IPS-15b (cell line): ENCODE results near the gene JAML.

Source experiments
- H3K27me3 ChIP-seq: one replicate; pipeline ENCODE4 v1.6.1; 2013; ENCODE audit warnings: low read length; ENCODE audit not compliant: control insufficient read depth, insufficient read depth
- H3K36me3 ChIP-seq: one replicate; pipeline ENCODE4 v1.6.1; 2013; ENCODE audit warnings: low read length; ENCODE audit not compliant: control insufficient read depth, insufficient read depth
- H3K4me1 ChIP-seq: one replicate; pipeline ENCODE4 v1.6.1; 2013; ENCODE audit warnings: mild to moderate bottlenecking, low read length; ENCODE audit not compliant: control insufficient read depth, insufficient read depth
- H3K4me3 ChIP-seq: one replicate; pipeline ENCODE4 v1.5.1; 2013; ENCODE audit warnings: low read depth, low read length
- H3K9ac ChIP-seq: one replicate; pipeline ENCODE4 v1.6.1; 2013; ENCODE audit warnings: low read depth, mild to moderate bottlenecking, low read length
- H3K9me3 ChIP-seq: one replicate; pipeline ENCODE4 v1.6.1; 2013; ENCODE audit warnings: mild to moderate bottlenecking, low read length; ENCODE audit not compliant: control insufficient read depth, insufficient read depth

JAML gene

GRCh38 chr11:118168316-118168715, 56.5 kb downstream of the JAML start:
- Histone ChIP-seq H3K9me3 (no peaks in the 10 kb centered on the region), H3K9ac (no peak overlapping the region), H3K36me3 (no peaks in the 10 kb centered on the region), H3K4me1 (peaks cover 10% of the 10 kb centered on the region), H3K27me3 (peaks cover 88% of the 10 kb centered on the region), H3K4me3 (no peak overlapping the region)

- no peaks in the 10 kb centered on the region for H3K36me3 ChIP-seq
- H3K27me3 ChIP-seq, result peaks cover 88% of the 10 kb centered on the region
- no peak overlapping the region for H3K9ac ChIP-seq
- H3K9me3 ChIP-seq, result no peaks in the 10 kb centered on the region
- H3K4me3 ChIP-seq, result no peak overlapping the region
- peaks cover 10% of the 10 kb centered on the region for H3K4me1 ChIP-seq
Measured at GRCh38 chr11:118167906-118168305, 56.9 kb downstream of the JAML start.

- Histone ChIP-seq H3K36me3 (no peaks in the 10 kb centered on the region), H3K27me3 (peaks cover 88% of the 10 kb centered on the region)
Measured at GRCh38 chr11:118167253-118167652, 57.6 kb downstream of the JAML start.

GRCh38 chr11:118166641-118167040, 58.2 kb downstream of the JAML start:
- H3K9me3 ChIP-seq, result no peaks in the 10 kb centered on the region

More at GRCh38 chr11:118167253-118167652, 57.6 kb downstream of the JAML start:
- peaks cover 10% of the 10 kb centered on the region for H3K4me1 ChIP-seq
- no peak overlapping the region for H3K9ac ChIP-seq
- no peak overlapping the region for H3K4me3 ChIP-seq
- H3K9me3 ChIP-seq, result no peaks in the 10 kb centered on the region

GRCh38 chr11:118164885-118165284, 59.9 kb downstream of the JAML start:
- no peaks in the 10 kb centered on the region for H3K36me3 ChIP-seq
- no peaks in the 10 kb centered on the region for H3K9me3 ChIP-seq
- no peak overlapping the region for H3K9ac ChIP-seq
- peaks cover 6% of the 10 kb centered on the region for H3K4me1 ChIP-seq
- peaks cover 88% of the 10 kb centered on the region for H3K27me3 ChIP-seq
- H3K4me3 ChIP-seq, result no peak overlapping the region

More at GRCh38 chr11:118166641-118167040, 58.2 kb downstream of the JAML start:
- Histone ChIP-seq H3K4me1 (peaks cover 10% of the 10 kb centered on the region), H3K27me3 (peaks cover 88% of the 10 kb centered on the region), H3K4me3 (no peak overlapping the region), H3K36me3 (no peaks in the 10 kb centered on the region), H3K9ac (no peak overlapping the region)

GRCh38 chr11:118163494-118163893, 61.3 kb downstream of the JAML start:
- H3K4me3 ChIP-seq, result no peak overlapping the region
- no peaks in the 10 kb centered on the region for H3K36me3 ChIP-seq
- H3K9me3 ChIP-seq, result no peaks in the 10 kb centered on the region
- no peak overlapping the region for H3K9ac ChIP-seq
- peaks cover 88% of the 10 kb centered on the region for H3K27me3 ChIP-seq
- peaks cover 6% of the 10 kb centered on the region for H3K4me1 ChIP-seq

GRCh38 chr11:118162846-118163245, 62.0 kb downstream of the JAML start:
- Histone ChIP-seq H3K4me3 (no peak overlapping the region), H3K9me3 (no peaks in the 10 kb centered on the region), H3K36me3 (no peaks in the 10 kb centered on the region), H3K4me1 (peaks cover 6% of the 10 kb centered on the region), H3K27me3 (peaks cover 88% of the 10 kb centered on the region), H3K9ac (no peak overlapping the region)

GRCh38 chr11:118161786-118162185, 63.0 kb downstream of the JAML start:
- Histone ChIP-seq H3K36me3 (no peaks in the 10 kb centered on the region), H3K27me3 (peaks cover 89% of the 10 kb centered on the region), H3K4me3 (no peak overlapping the region), H3K9ac (no peak overlapping the region), H3K9me3 (no peaks in the 10 kb centered on the region), H3K4me1 (peaks cover 11% of the 10 kb centered on the region)

- Histone ChIP-seq H3K9me3 (no peaks in the 10 kb centered on the region), H3K4me1 (peaks cover 33% of the 10 kb centered on the region), H3K27me3 (peaks cover 93% of the 10 kb centered on the region), H3K4me3 (peak overlapping the region; percentile 40), H3K9ac (no peak overlapping the region), H3K36me3 (no peaks in the 10 kb centered on the region)
Measured at GRCh38 chr11:118157186-118157895, 67.5 kb downstream of the JAML start.

GRCh38 chr11:118156531-118157185, 68.2 kb downstream of the JAML start:
- peaks cover 92% of the 10 kb centered on the region for H3K27me3 ChIP-seq
- no peak overlapping the region for H3K9ac ChIP-seq
- H3K9me3 ChIP-seq, result no peaks in the 10 kb centered on the region
- peaks cover 33% of the 10 kb centered on the region for H3K4me1 ChIP-seq
- H3K36me3 ChIP-seq, result no peaks in the 10 kb centered on the region
- H3K4me3 ChIP-seq, result peak overlapping the region; percentile 40

- H3K4me3 ChIP-seq, result peak overlapping the region; percentile 40
- peaks cover 93% of the 10 kb centered on the region for H3K27me3 ChIP-seq
- H3K4me1 ChIP-seq, result peaks cover 33% of the 10 kb centered on the region
- H3K9me3 ChIP-seq, result no peaks in the 10 kb centered on the region
- no peak overlapping the region for H3K9ac ChIP-seq
- no peaks in the 10 kb centered on the region for H3K36me3 ChIP-seq
Measured at GRCh38 chr11:118155776-118156530, 68.9 kb downstream of the JAML start.
